ENCODE data around the gene PTK6. TPM values are rescaled to one million over a fixed set of nuclear protein-coding genes. Genes with fewer than 3 reads are reported as not detected.

The PTK6 gene
- total RNA-seq, 3 donors from 2014 or later (not counting 1 experiment from before 2014, with no cell fraction given), result 0.16 to 0.48 TPM; not detected in 1

GRCh38 chr20:63487116-63487764 lies 49.9 kb downstream of the PTK6 start:
- ATAC-seq (no peak), DNase-seq (no peak)
- no peak overlapping the region for H3K4me3 ChIP-seq (ENCODE audit: low read length)
- H3K27ac ChIP-seq (ENCODE audit: low read length), result no peak overlapping the region
- Mint-ChIP-seq H3K27me3 (ENCODE audit: low read depth in 2 of 2) (peaks cover 5 to 22% of the 10 kb centered on the region in 2 donors), H3K4me3 (no peak overlapping the region), H3K36me3 (no peaks in the 10 kb centered on the region), H3K4me1 (no peaks in the 10 kb centered on the region), H3K27ac (no peak overlapping the region), H3K9me3 (peaks cover 0 to 2% of the 10 kb centered on the region in 2 donors)
- no peaks in the 10 kb centered on the region for H3K9me3 ChIP-seq (ENCODE audit: control insufficient read depth, insufficient read depth, low read length)
- H3K4me1 ChIP-seq (ENCODE audit: control insufficient read depth, insufficient read depth, low read length), result no peaks in the 10 kb centered on the region
- intact Hi-C loops (cut with micrococcal nuclease), result no loop called here
- H3K36me3 ChIP-seq (ENCODE audit: control insufficient read depth, insufficient read depth, low read length), result no peaks in the 10 kb centered on the region
- H3K27me3 ChIP-seq (ENCODE audit: control insufficient read depth, insufficient read depth, low read length), result peaks cover 3% of the 10 kb centered on the region
- WGBS (ENCODE audit: insufficient coverage), result 58% methylated on average over 12 of the region's 14 CpGs
- TF ChIP-seq CTCF (IDR thresholded peaks at IDR 0.05), result no peak

GRCh38 chr20:63486300-63486855 lies 50.8 kb downstream of the PTK6 start:
- Histone ChIP-seq H3K27me3 (ENCODE audit: control insufficient read depth, insufficient read depth, low read length) (peaks cover 3% of the 10 kb centered on the region), H3K27ac (ENCODE audit: low read length) (no peak overlapping the region), H3K36me3 (ENCODE audit: control insufficient read depth, insufficient read depth, low read length) (no peaks in the 10 kb centered on the region), H3K9me3 (ENCODE audit: control insufficient read depth, insufficient read depth, low read length) (no peaks in the 10 kb centered on the region), H3K4me1 (ENCODE audit: control insufficient read depth, insufficient read depth, low read length) (no peaks in the 10 kb centered on the region), H3K4me3 (ENCODE audit: low read length) (no peak overlapping the region)
- ATAC-seq, result no peak
- DNase-seq, result no peak
- WGBS (ENCODE audit: insufficient coverage), result 92% methylated on average over 17 of the region's 17 CpGs
- Mint-ChIP-seq H3K27ac (no peak overlapping the region), H3K4me3 (no peak overlapping the region), H3K27me3 (ENCODE audit: low read depth in 2 of 2) (peaks cover 9 to 22% of the 10 kb centered on the region in 2 donors), H3K4me1 (no peaks in the 10 kb centered on the region), H3K36me3 (no peaks in the 10 kb centered on the region), H3K9me3 (no peaks in the 10 kb centered on the region)
- intact Hi-C loops (cut with micrococcal nuclease), result no loop called here
- TF ChIP-seq CTCF (IDR thresholded peaks at IDR 0.05), result no peak

- Histone ChIP-seq H3K4me3 (ENCODE audit: low read length) (no peak overlapping the region), H3K4me1 (ENCODE audit: control insufficient read depth, insufficient read depth, low read length) (no peaks in the 10 kb centered on the region), H3K9me3 (ENCODE audit: control insufficient read depth, insufficient read depth, low read length) (no peaks in the 10 kb centered on the region), H3K27me3 (ENCODE audit: control insufficient read depth, insufficient read depth, low read length) (peaks cover 3% of the 10 kb centered on the region), H3K36me3 (ENCODE audit: control insufficient read depth, insufficient read depth, low read length) (no peaks in the 10 kb centered on the region), H3K27ac (ENCODE audit: low read length) (no peak overlapping the region)
- Mint-ChIP-seq H3K27ac (no peak overlapping the region), H3K36me3 (no peaks in the 10 kb centered on the region), H3K4me1 (no peaks in the 10 kb centered on the region), H3K9me3 (no peaks in the 10 kb centered on the region), H3K4me3 (no peak overlapping the region), H3K27me3 (ENCODE audit: low read depth in 2 of 2) (peaks cover 12 to 23% of the 10 kb centered on the region in 2 donors)
- ATAC-seq (no peak), DNase-seq (no peak)
- 77% methylated on average over 18 of the region's 18 CpGs for WGBS (ENCODE audit: insufficient coverage)
- no peak for TF ChIP-seq CTCF (IDR thresholded peaks at IDR 0.05)
- intact Hi-C loops (cut with micrococcal nuclease), result no loop called here
Measured at GRCh38 chr20:63484651-63485403, 52.3 kb downstream of the PTK6 start.
